GM23338 (cell line): ENCODE results near the gene GPR34. TPM values are rescaled to one million over a fixed set of nuclear protein-coding genes. Genes with fewer than 3 reads are reported as not detected.

Experiments used
- ATAC-seq: fragments of 200-7000 bp; cut with Tn5 transposase; 3 replicates; pipeline ENCODE4 v1.9.1; 2020
- DNase-seq: peaks from one replicate; pipeline ENCODE4 v3.0.0-alpha.2; 2015; ENCODE audit warnings: low spot score
- H2AFZ ChIP-seq: fragments of 200-600 bp; sonication (generic); 2 replicates; pipeline ENCODE4 v1.8.0; 2016; ENCODE audit warnings: antibody characterized with exemption, mild to moderate bottlenecking, moderate library complexity
- H3F3A ChIP-seq: fragments of 200-600 bp; sonication (generic); replicated peaks from 2 replicates; pipeline ENCODE4 v1.8.0; 2017; ENCODE audit warnings: antibody characterized with exemption, mixed run types, low read depth
- H3K27ac ChIP-seq: fragments of 200-600 bp; sonication (generic); 2 replicates; pipeline ENCODE4 v1.6.1; 2016; ENCODE audit warnings: low read depth
- H3K27me3 ChIP-seq: fragments of 200-600 bp; sonication (generic); 2 replicates; pipeline ENCODE4 v1.8.0; 2016; ENCODE audit warnings: mild to moderate bottlenecking, mixed run types, moderate library complexity; ENCODE audit not compliant: insufficient read depth
- H3K36me3 ChIP-seq: fragments of 200-600 bp; sonication (generic); 2 replicates; pipeline ENCODE4 v1.8.0; 2016; ENCODE audit warnings: mild to moderate bottlenecking; ENCODE audit not compliant: insufficient read depth
- H3K4me1 ChIP-seq: fragments of 200-600 bp; sonication (generic); 2 replicates; pipeline ENCODE4 v1.8.0; 2016; ENCODE audit warnings: mild to moderate bottlenecking, moderate library complexity; ENCODE audit not compliant: insufficient read depth
- H3K4me2 ChIP-seq: fragments of 200-600 bp; sonication (generic); 2 replicates; pipeline ENCODE4 v1.7.1; 2017; ENCODE audit warnings: mixed run types
- H3K4me3 ChIP-seq: fragments of 200-600 bp; sonication (generic); 2 replicates; pipeline ENCODE4 v1.6.1; 2016; ENCODE audit warnings: mixed run types
- H3K79me2 ChIP-seq: fragments of 200-600 bp; sonication (generic); replicated peaks from 2 replicates; pipeline ENCODE4 v1.8.0; 2017; ENCODE audit warnings: mild to moderate bottlenecking; ENCODE audit not compliant: insufficient read depth
- H3K9me2 ChIP-seq: fragments of 200-600 bp; sonication (generic); 2 replicates; pipeline ENCODE4 v1.8.0; 2017; ENCODE audit not compliant: insufficient read depth
- H4K20me1 ChIP-seq: fragments of 200-600 bp; sonication (generic); replicated peaks from 2 replicates; pipeline ENCODE4 v1.8.0; 2017; ENCODE audit warnings: mild to moderate bottlenecking; ENCODE audit not compliant: insufficient read depth
- H3K27ac Mint-ChIP-seq: 2 replicates; pipeline ENCODE4 v1.8.0; 2020; ENCODE audit warnings: inconsistent platforms, mild to moderate bottlenecking, moderate library complexity, mixed read lengths
- H3K27me3 Mint-ChIP-seq: 3 replicates; pipeline ENCODE4 v1.8.0; 2022; ENCODE audit warnings: low read depth, mild to moderate bottlenecking, moderate library complexity, mixed read lengths, inconsistent platforms; ENCODE audit not compliant: insufficient read depth, poor library complexity
- H3K36me3 Mint-ChIP-seq: 3 replicates; pipeline ENCODE4 v1.8.0; 2021; ENCODE audit warnings: low read depth, mild to moderate bottlenecking, inconsistent platforms, moderate library complexity, mixed read lengths
- H3K4me1 Mint-ChIP-seq: 3 replicates; pipeline ENCODE4 v1.8.0; 2020; ENCODE audit warnings: mild to moderate bottlenecking, inconsistent platforms, mixed read lengths
- H3K4me3 Mint-ChIP-seq: 3 replicates; pipeline ENCODE4 v1.8.0; 2021; ENCODE audit warnings: moderate library complexity, mild to moderate bottlenecking, inconsistent platforms, mixed read lengths
- H3K9me3 Mint-ChIP-seq: 3 replicates; pipeline ENCODE4 v1.8.0; 2020; ENCODE audit warnings: moderate library complexity, mild to moderate bottlenecking, inconsistent platforms, mixed read lengths
- CREB1 ChIP-seq: fragments of 250-450 bp; sonication (Bioruptor Pico); IDR thresholded peaks from 2 replicates; pipeline ENCODE4 v1.5.0; 2020; ENCODE audit warnings: low read depth, mild to moderate bottlenecking, moderate library complexity
- EZH2 ChIP-seq: fragments of 200-600 bp; sonication (generic); IDR thresholded peaks from one replicate; pipeline ENCODE4 v1.8.0; 2017; ENCODE audit warnings: antibody characterized with exemption, mild to moderate bottlenecking, low read depth; ENCODE audit not compliant: unreplicated experiment
- EZH2phosphoT487 ChIP-seq: fragments of 200-600 bp; sonication (generic); IDR thresholded peaks from one replicate; pipeline ENCODE4 v1.8.1; 2018; ENCODE audit warnings: antibody characterized with exemption; ENCODE audit not compliant: unreplicated experiment
- JUNB ChIP-seq: IDR thresholded peaks from one replicate; pipeline ENCODE4 v1.6.1; 2016; ENCODE audit warnings: antibody characterized with exemption; ENCODE audit not compliant: unreplicated experiment
- NANOG ChIP-seq: IDR thresholded peaks from 2 replicates; pipeline ENCODE4 v1.6.1; 2016; ENCODE audit warnings: antibody characterized with exemption, borderline replicate concordance
- POLR2AphosphoS5 ChIP-seq: IDR thresholded peaks from 2 replicates; pipeline ENCODE4 v1.6.1; 2016; ENCODE audit warnings: antibody characterized with exemption, low read depth
- STAT1 ChIP-seq: IDR thresholded peaks from one replicate; pipeline ENCODE4 v1.6.1; 2016; ENCODE audit warnings: antibody characterized with exemption; ENCODE audit not compliant: unreplicated experiment
- ZNF114 ChIP-seq: fragments of 250-450 bp; sonication (Bioruptor Pico); IDR thresholded peaks from 2 replicates; pipeline ENCODE4 v1.5.0; 2020; ENCODE audit warnings: mild to moderate bottlenecking, moderate library complexity
- ZNF331 ChIP-seq: fragments of 250-450 bp; sonication (Bioruptor Pico); IDR thresholded peaks from 2 replicates; pipeline ENCODE4 v1.5.0; 2020; ENCODE audit warnings: low read depth, mild to moderate bottlenecking, moderate library complexity
- polyA plus RNA-seq: library from polyadenylated mRNA; unstranded; fragments of >200 nt; fragmentation: Nextera tagmentation; extraction: Ambion mirVana; gene quantifications from 2 replicates; pipeline ENCODE4 v1.2.1, GENCODE V29; 2016
- total RNA-seq: library from RNA; depleted of rRNA; stranded (reverse); fragments of >200 nt; shearing (Covaris generic); gene quantifications from 2 replicates; pipeline ENCODE4 v1.2.3, GENCODE V29; 2014
- TF ChIP-seq, protein P1 (sequence below): IDR thresholded peaks from one replicate; pipeline ENCODE4 v1.6.1; 2018; ENCODE audit warnings: antibody characterized with exemption; ENCODE audit not compliant: unreplicated experiment
- TF ChIP-seq, protein P2 (sequence below): IDR thresholded peaks from 2 replicates; pipeline ENCODE4 v1.6.1; 2016; ENCODE audit warnings: antibody characterized with exemption
- TF ChIP-seq, protein P3 (sequence below): fragments of 250-450 bp; sonication (Bioruptor Pico); IDR thresholded peaks from 2 replicates; pipeline ENCODE4 v1.5.0; 2020; ENCODE audit warnings: mild to moderate bottlenecking, moderate library complexity
- TF ChIP-seq, protein P4 (sequence below), 2 experiments: fragments of 200-600 bp in 1 of 2; sonication (generic) in 1 of 2; conservative IDR thresholded peaks; 2 replicates each; pipeline versions ENCODE4 v1.5.1 to v1.6.1; 2016 to 2017; ENCODE audit warnings: antibody characterized with exemption in 2 of 2, low read depth in 2 of 2, mild to moderate bottlenecking in 2 of 2, moderate library complexity in 1 of 2

GPR34 gene
- total and polyA plus RNA-seq, 2 experiments from 2014 or later, result 0.55 TPM; not detected in 1

DNA sequence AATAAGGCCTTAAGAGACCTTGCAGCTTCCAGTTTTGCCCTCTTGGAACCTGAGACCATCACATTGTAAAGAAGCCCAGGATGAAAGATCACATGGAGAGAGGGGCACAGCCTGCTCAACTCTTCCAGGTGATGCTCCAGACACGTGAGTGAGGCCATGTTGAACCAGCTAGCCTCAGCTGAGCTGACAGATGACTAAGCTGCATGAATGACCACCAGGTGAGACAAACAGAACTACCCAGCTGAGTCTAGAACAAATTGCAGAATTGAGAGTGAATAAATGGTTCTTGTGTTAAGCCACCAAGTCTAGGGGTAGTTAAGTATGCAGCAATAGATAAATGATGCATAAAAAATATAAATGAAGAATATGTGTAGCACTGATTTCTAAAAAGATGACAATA, 18.4 kb downstream of the GPR34 start:
- Mint-ChIP-seq H3K36me3 (no peaks in the 10 kb centered on the region; the same call in 2 of the 3 replicates), H3K4me1 (peaks cover 36% of the 10 kb centered on the region), H3K27me3 (no peaks in the 10 kb centered on the region), H3K27ac (no peak overlapping the region; the same call in 1 of the 2 replicates), H3K4me3 (no peak overlapping the region), H3K9me3 (no peaks in the 10 kb centered on the region)
- H3K9me2 ChIP-seq, result no peaks in the 10 kb centered on the region
- H4K20me1 ChIP-seq, result no peaks in the 10 kb centered on the region
- H3K4me3 ChIP-seq, result no peak overlapping the region
- H3K27ac ChIP-seq, result no peak overlapping the region
- no peaks in the 10 kb centered on the region for H3F3A ChIP-seq
- no peaks in the 10 kb centered on the region for H3K27me3 ChIP-seq
- no peak for DNase-seq
- no peak overlapping the region for H3K4me2 ChIP-seq
- H2AFZ ChIP-seq, result no peak overlapping the region
- no peaks in the 10 kb centered on the region for H3K36me3 ChIP-seq
- peaks cover 19% of the 10 kb centered on the region for H3K4me1 ChIP-seq
- TF ChIP-seq NANOG (no peak), POLR2AphosphoS5 (no peak), EZH2phosphoT487 (no peak), CREB1 (no peak), EZH2 (no peak), JUNB (no peak), ZNF331 (no peak), ZNF114 (CRISPR knock-in tag) (no peak), STAT1 (no peak)
- TF ChIP-seq, protein P1, sequence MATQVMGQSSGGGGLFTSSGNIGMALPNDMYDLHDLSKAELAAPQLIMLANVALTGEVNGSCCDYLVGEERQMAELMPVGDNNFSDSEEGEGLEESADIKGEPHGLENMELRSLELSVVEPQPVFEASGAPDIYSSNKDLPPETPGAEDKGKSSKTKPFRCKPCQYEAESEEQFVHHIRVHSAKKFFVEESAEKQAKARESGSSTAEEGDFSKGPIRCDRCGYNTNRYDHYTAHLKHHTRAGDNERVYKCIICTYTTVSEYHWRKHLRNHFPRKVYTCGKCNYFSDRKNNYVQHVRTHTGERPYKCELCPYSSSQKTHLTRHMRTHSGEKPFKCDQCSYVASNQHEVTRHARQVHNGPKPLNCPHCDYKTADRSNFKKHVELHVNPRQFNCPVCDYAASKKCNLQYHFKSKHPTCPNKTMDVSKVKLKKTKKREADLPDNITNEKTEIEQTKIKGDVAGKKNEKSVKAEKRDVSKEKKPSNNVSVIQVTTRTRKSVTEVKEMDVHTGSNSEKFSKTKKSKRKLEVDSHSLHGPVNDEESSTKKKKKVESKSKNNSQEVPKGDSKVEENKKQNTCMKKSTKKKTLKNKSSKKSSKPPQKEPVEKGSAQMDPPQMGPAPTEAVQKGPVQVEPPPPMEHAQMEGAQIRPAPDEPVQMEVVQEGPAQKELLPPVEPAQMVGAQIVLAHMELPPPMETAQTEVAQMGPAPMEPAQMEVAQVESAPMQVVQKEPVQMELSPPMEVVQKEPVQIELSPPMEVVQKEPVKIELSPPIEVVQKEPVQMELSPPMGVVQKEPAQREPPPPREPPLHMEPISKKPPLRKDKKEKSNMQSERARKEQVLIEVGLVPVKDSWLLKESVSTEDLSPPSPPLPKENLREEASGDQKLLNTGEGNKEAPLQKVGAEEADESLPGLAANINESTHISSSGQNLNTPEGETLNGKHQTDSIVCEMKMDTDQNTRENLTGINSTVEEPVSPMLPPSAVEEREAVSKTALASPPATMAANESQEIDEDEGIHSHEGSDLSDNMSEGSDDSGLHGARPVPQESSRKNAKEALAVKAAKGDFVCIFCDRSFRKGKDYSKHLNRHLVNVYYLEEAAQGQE, result no peak
- TF ChIP-seq, protein P2, sequence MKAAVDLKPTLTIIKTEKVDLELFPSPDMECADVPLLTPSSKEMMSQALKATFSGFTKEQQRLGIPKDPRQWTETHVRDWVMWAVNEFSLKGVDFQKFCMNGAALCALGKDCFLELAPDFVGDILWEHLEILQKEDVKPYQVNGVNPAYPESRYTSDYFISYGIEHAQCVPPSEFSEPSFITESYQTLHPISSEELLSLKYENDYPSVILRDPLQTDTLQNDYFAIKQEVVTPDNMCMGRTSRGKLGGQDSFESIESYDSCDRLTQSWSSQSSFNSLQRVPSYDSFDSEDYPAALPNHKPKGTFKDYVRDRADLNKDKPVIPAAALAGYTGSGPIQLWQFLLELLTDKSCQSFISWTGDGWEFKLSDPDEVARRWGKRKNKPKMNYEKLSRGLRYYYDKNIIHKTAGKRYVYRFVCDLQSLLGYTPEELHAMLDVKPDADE, result no peak
- TF ChIP-seq, protein P3, sequence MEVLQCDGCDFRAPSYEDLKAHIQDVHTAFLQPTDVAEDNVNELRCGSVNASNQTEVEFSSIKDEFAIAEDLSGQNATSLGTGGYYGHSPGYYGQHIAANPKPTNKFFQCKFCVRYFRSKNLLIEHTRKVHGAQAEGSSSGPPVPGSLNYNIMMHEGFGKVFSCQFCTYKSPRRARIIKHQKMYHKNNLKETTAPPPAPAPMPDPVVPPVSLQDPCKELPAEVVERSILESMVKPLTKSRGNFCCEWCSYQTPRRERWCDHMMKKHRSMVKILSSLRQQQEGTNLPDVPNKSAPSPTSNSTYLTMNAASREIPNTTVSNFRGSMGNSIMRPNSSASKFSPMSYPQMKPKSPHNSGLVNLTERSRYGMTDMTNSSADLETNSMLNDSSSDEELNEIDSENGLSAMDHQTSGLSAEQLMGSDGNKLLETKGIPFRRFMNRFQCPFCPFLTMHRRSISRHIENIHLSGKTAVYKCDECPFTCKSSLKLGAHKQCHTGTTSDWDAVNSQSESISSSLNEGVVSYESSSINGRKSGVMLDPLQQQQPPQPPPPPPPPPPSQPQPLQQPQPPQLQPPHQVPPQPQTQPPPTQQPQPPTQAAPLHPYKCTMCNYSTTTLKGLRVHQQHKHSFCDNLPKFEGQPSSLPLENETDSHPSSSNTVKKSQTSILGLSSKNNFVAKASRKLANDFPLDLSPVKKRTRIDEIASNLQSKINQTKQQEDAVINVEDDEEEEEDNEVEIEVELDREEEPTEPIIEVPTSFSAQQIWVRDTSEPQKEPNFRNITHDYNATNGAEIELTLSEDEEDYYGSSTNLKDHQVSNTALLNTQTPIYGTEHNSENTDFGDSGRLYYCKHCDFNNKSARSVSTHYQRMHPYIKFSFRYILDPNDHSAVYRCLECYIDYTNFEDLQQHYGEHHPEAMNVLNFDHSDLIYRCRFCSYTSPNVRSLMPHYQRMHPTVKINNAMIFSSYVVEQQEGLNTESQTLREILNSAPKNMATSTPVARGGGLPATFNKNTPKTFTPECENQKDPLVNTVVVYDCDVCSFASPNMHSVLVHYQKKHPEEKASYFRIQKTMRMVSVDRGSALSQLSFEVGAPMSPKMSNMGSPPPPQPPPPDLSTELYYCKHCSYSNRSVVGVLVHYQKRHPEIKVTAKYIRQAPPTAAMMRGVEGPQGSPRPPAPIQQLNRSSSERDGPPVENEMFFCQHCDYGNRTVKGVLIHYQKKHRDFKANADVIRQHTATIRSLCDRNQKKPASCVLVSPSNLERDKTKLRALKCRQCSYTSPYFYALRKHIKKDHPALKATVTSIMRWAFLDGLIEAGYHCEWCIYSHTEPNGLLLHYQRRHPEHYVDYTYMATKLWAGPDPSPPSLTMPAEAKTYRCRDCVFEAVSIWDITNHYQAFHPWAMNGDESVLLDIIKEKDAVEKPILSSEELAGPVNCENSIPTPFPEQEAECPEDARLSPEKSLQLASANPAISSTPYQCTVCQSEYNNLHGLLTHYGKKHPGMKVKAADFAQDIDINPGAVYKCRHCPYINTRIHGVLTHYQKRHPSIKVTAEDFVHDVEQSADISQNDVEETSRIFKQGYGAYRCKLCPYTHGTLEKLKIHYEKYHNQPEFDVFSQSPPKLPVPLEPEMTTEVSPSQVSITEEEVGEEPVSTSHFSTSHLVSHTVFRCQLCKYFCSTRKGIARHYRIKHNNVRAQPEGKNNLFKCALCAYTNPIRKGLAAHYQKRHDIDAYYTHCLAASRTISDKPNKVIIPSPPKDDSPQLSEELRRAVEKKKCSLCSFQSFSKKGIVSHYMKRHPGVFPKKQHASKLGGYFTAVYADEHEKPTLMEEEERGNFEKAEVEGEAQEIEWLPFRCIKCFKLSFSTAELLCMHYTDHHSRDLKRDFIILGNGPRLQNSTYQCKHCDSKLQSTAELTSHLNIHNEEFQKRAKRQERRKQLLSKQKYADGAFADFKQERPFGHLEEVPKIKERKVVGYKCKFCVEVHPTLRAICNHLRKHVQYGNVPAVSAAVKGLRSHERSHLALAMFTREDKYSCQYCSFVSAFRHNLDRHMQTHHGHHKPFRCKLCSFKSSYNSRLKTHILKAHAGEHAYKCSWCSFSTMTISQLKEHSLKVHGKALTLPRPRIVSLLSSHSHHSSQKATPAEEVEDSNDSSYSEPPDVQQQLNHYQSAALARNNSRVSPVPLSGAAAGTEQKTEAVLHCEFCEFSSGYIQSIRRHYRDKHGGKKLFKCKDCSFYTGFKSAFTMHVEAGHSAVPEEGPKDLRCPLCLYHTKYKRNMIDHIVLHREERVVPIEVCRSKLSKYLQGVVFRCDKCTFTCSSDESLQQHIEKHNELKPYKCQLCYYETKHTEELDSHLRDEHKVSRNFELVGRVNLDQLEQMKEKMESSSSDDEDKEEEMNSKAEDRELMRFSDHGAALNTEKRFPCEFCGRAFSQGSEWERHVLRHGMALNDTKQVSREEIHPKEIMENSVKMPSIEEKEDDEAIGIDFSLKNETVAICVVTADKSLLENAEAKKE (CRISPR knock-in tag), result no peak
- TF ChIP-seq, protein P4, sequence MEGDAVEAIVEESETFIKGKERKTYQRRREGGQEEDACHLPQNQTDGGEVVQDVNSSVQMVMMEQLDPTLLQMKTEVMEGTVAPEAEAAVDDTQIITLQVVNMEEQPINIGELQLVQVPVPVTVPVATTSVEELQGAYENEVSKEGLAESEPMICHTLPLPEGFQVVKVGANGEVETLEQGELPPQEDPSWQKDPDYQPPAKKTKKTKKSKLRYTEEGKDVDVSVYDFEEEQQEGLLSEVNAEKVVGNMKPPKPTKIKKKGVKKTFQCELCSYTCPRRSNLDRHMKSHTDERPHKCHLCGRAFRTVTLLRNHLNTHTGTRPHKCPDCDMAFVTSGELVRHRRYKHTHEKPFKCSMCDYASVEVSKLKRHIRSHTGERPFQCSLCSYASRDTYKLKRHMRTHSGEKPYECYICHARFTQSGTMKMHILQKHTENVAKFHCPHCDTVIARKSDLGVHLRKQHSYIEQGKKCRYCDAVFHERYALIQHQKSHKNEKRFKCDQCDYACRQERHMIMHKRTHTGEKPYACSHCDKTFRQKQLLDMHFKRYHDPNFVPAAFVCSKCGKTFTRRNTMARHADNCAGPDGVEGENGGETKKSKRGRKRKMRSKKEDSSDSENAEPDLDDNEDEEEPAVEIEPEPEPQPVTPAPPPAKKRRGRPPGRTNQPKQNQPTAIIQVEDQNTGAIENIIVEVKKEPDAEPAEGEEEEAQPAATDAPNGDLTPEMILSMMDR (conservative IDR thresholded peaks at IDR 0.05; ENCODE audit: low read depth in 2 of 2), result no peak
- H3K79me2 ChIP-seq, result no peaks in the 10 kb centered on the region
- no peak for ATAC-seq
